CD4-positive, alpha-beta T cell treated with Interleukin-1 beta for 1 hour (primary cell): ENCODE measurements around the gene STBD1.
A peak's percentile ranks its signal among the peaks of the same experiment; 100 is the strongest.
"Not testable (repeated sequence)": the region's sequence is repeated elsewhere in the genome, so short reads cannot be mapped to it uniquely, and the experiment has no call there.

Source experiments
- DNase-seq, 2 donors: peaks; one replicate each; pipeline ENCODE4 v3.0.0-alpha.2; 2020 to 2022

The STBD1 gene

GRCh38 chr4:76305971-76306881 lies at the start of gene STBD1:
TSS of gene STBD1 (plus strand) at chr4:76306733. CDS start at chr4:76306770, 37 bp downstream.
- DNase-seq, result peak; percentile 17 to 23

- no peak for DNase-seq
These were observed 49.6 kb upstream of the STBD1 start for GRCh38 chr4:76256968-76257367.

GRCh38 chr4:76257824-76258223 lies 48.7 kb upstream of the STBD1 start:
- DNase-seq, result no peak

GRCh38 chr4:76260571-76260970 lies 46.0 kb upstream of the STBD1 start:
- no peak for DNase-seq

- no peak for DNase-seq
These were observed 40.8 kb upstream of the STBD1 start for GRCh38 chr4:76265631-76266218.

GRCh38 chr4:76266627-76267026 lies 39.9 kb upstream of the STBD1 start:
- no peak for DNase-seq

- DNase-seq, result no peak
These were observed 38.7 kb upstream of the STBD1 start for GRCh38 chr4:76267811-76268210.

- DNase-seq, result no peak
These were observed 36.0 kb upstream of the STBD1 start for GRCh38 chr4:76270244-76271175.

- DNase-seq, result no peak
These were observed 35.3 kb upstream of the STBD1 start for GRCh38 chr4:76271248-76271647.

- no peak for DNase-seq
These were observed 34.5 kb upstream of the STBD1 start for GRCh38 chr4:76272073-76272472.

GRCh38 chr4:76272582-76272981 lies 34.0 kb upstream of the STBD1 start:
- no peak for DNase-seq

GRCh38 chr4:76272999-76273398 lies 33.5 kb upstream of the STBD1 start:
- DNase-seq, result no peak

- DNase-seq, result no peak
These were observed 30.9 kb upstream of the STBD1 start for GRCh38 chr4:76275486-76276124.

GRCh38 chr4:76276813-76277212 lies 29.7 kb upstream of the STBD1 start:
- peak in 1 of 2 donors; percentile 4 for DNase-seq

- DNase-seq, result no peak
These were observed 28.9 kb upstream of the STBD1 start for GRCh38 chr4:76277667-76278066.

- DNase-seq, result no peak
These were observed 27.9 kb upstream of the STBD1 start for GRCh38 chr4:76278583-76278982.

GRCh38 chr4:76279462-76279861 lies 27.1 kb upstream of the STBD1 start:
- DNase-seq, result peak; percentile 12 to 51

- DNase-seq, result no peak
These were observed 25.8 kb upstream of the STBD1 start for GRCh38 chr4:76280488-76281441.

- DNase-seq, result not testable (repeated sequence)
These were observed 24.9 kb upstream of the STBD1 start for GRCh38 chr4:76281594-76281993.

GRCh38 chr4:76282941-76283689 lies 23.4 kb upstream of the STBD1 start:
- DNase-seq, result no peak

- DNase-seq, result no peak
These were observed 22.6 kb upstream of the STBD1 start for GRCh38 chr4:76283900-76284299.
